PC-9 (cell line): ENCODE results near the gene PBX1.

Experiments
- CTCF ChIP-seq: fragments of 200-600 bp; sonication (generic); conservative IDR thresholded peaks from 2 replicates; pipeline ENCODE4 v1.6.1; 2017; ENCODE audit warnings: mixed run types, antibody characterized with exemption, mild to moderate bottlenecking, moderate library complexity
- EZH2 ChIP-seq: fragments of 200-600 bp; sonication (generic); IDR thresholded peaks from 2 replicates; pipeline ENCODE4 v1.8.0; 2017; ENCODE audit warnings: antibody characterized with exemption, low read depth

GRCh38 chr1:164803366-164803765 lies 244.4 kb downstream of the PBX1 start:
- TF ChIP-seq EZH2: no peak
- TF ChIP-seq CTCF: no peak
